Stomach (tissue), 9 donors: ENCODE results near the gene FER1L5. TPM values are rescaled to one million over a fixed set of nuclear protein-coding genes. Genes with fewer than 3 reads are reported as not detected.
A peak's percentile ranks its signal among the peaks of the same experiment; 100 is the strongest.

Source experiments
- DNase-seq, 2 donors: peaks; one replicate each; pipeline versions ENCODE4 v3.0.0 to v3.0.0-alpha.2; 2013 to 2019
- H3K27ac ChIP-seq, 5 donors: fragments of 200-600 bp in 4 of 5; sonication (generic) in 4 of 5; one replicate each; pipeline ENCODE4 v1.5.1; 2013 to 2019; ENCODE audit warnings: mild to moderate bottlenecking in 1 of 5, moderate library complexity in 1 of 5
- H3K27me3 ChIP-seq, 3 donors: fragments of 200-600 bp; sonication (generic); one replicate each; pipeline ENCODE4 v1.5.1; 2017 to 2019; ENCODE audit warnings: mixed run types in 1 of 3
- H3K36me3 ChIP-seq, 4 donors: fragments of 200-600 bp; sonication (generic); 1 replicate in 3 of 4; 2 replicates in 1 of 4; pipeline ENCODE4 v1.5.1; 2016 to 2019
- H3K4me1 ChIP-seq, 4 donors: fragments of 200-600 bp; sonication (generic); one replicate each; pipeline ENCODE4 v1.5.1; 2016 to 2019
- H3K4me3 ChIP-seq, 4 donors: fragments of 200-600 bp; sonication (generic) in 3 of 4; one replicate each; pipeline ENCODE4 v1.5.1; 2016 to 2019; ENCODE audit warnings: mild to moderate bottlenecking in 1 of 4
- H3K9me3 ChIP-seq, 4 donors: fragments of 200-600 bp; sonication (generic); one replicate each; pipeline ENCODE4 v1.5.1; 2016 to 2019
- CTCF ChIP-seq, 7 experiments: fragments of 450-650 bp in 4 of 7; fragments of 200-600 bp in 3 of 7; sonication (generic) in 3 of 7; IDR thresholded peaks; one replicate each; pipeline ENCODE4 v1.5.1; 2016 to 2019; ENCODE audit warnings: antibody characterized with exemption in 7 of 7, control low read depth in 2 of 7, mild to moderate bottlenecking in 1 of 7
- EP300 ChIP-seq: sonication (generic); formaldehyde crosslinking; IDR thresholded peaks from one replicate; pipeline ENCODE4 v1.6.1; 2017; ENCODE audit warnings: antibody characterized with exemption
- POLR2A ChIP-seq, 4 donors: fragments of 450-650 bp; IDR thresholded peaks; one replicate each; pipeline ENCODE4 v1.6.1; 2016; ENCODE audit warnings: antibody characterized with exemption in 4 of 4, control low read depth in 2 of 4, mild to moderate bottlenecking in 1 of 4, moderate library complexity in 1 of 4
- POLR2AphosphoS5 ChIP-seq, 3 donors: sonication (generic); formaldehyde crosslinking; IDR thresholded peaks; one replicate each; pipeline ENCODE4 v1.6.1; 2016; ENCODE audit warnings: antibody characterized with exemption in 3 of 3
- WGBS, 5 donors: extraction: QIAGEN DNeasy Blood & Tissue Kit in 3 of 5; methylation state at CpG; one replicate each; pipeline versions ENCODE4 v1.1.5 to v1.1.7; 2013 to 2018; 5-methylcytosine and 5-hydroxymethylcytosine counted together
- intact Hi-C: fragments of 100-400 bp; cut with DNase I; formaldehyde crosslinking; loops from one replicate; pipeline ENCODE4 v1.15.1; 2023; ENCODE audit warnings: low total_unique reads
- polyA plus RNA-seq, 3 donors: library from polyadenylated mRNA; stranded (reverse); fragments of 200-250 nt; gene quantifications; one replicate each; pipeline ENCODE4 v1.2.3, GENCODE V29; 2013
- total RNA-seq, 5 donors: library from RNA; depleted of rRNA; stranded (reverse); fragments of >200 nt; gene quantifications; one replicate each; pipeline versions ENCODE4 v1.1.0 to v1.2.3, GENCODE V29; 2014 to 2016
- donor health status: healthy with polysubstance abuse.
- donor health status: Bipolar disorder and iron deficiency.
- donor health status: healthy.

Gene FER1L5
- total and polyA plus RNA-seq, 8 donors, result 0.03 to 0.73 (median 0.06) TPM; not detected in 5

GRCh38 chr2:96729748-96730147 lies 87.2 kb downstream of the FER1L5 start:
- H3K27ac ChIP-seq, result no peak overlapping the region
- H3K4me1 ChIP-seq, result peaks cover 0 to 7% (median 2%) of the 10 kb centered on the region in 4 donors
- intact Hi-C loops, result no loop called here
- no peaks in the 10 kb centered on the region for H3K9me3 ChIP-seq
- no peak for TF ChIP-seq EP300
- no peak for TF ChIP-seq POLR2AphosphoS5 (IDR thresholded peaks at IDR 0.05)
- no peak for TF ChIP-seq POLR2A (IDR thresholded peaks at IDR 0.05)
- TF ChIP-seq CTCF (IDR thresholded peaks at IDR 0.05), result no peak
- no peak overlapping the region for H3K4me3 ChIP-seq
- peaks cover 60 to 98% (median 96%) of the 10 kb centered on the region in 4 donors for H3K36me3 ChIP-seq
- no peaks in the 10 kb centered on the region for H3K27me3 ChIP-seq
- WGBS, 5 donors, result 92 to 95% (median 93%) methylated on average over 7 of the region's 7 CpGs
- DNase-seq, result no peak

- H3K9me3 ChIP-seq, result no peaks in the 10 kb centered on the region
- peaks cover 60 to 97% (median 94%) of the 10 kb centered on the region in 4 donors for H3K36me3 ChIP-seq
- no peaks in the 10 kb centered on the region for H3K27me3 ChIP-seq
- intact Hi-C loops, result no loop called here
- H3K27ac ChIP-seq, result no peak overlapping the region
- DNase-seq, result no peak
- WGBS, 5 donors, result 89 to 100% (median 95%) methylated on average over 2 of the region's 2 CpGs
- H3K4me1 ChIP-seq, result peaks cover 0 to 11% (median 6%) of the 10 kb centered on the region in 4 donors
- H3K4me3 ChIP-seq, result no peak overlapping the region
- TF ChIP-seq EP300 (no peak), POLR2A (IDR thresholded peaks at IDR 0.05) (no peak), POLR2AphosphoS5 (IDR thresholded peaks at IDR 0.05) (no peak), CTCF (IDR thresholded peaks at IDR 0.05) (no peak)
Observed at GRCh38 chr2:96730212-96730611, 87.6 kb downstream of the FER1L5 start.

- H3K36me3 ChIP-seq, result peaks cover 44 to 87% (median 72%) of the 10 kb centered on the region in 4 donors
- WGBS, 5 donors, result 77 to 87% (median 85%) methylated on average over 3 of the region's 3 CpGs
- intact Hi-C loops, result no loop called here
Observed at GRCh38 chr2:96733931-96734330, 91.4 kb downstream of the FER1L5 start.

GRCh38 chr2:96734880-96735583 lies 92.5 kb downstream of the FER1L5 start:
- no peaks in the 10 kb centered on the region for H3K9me3 ChIP-seq
- TF ChIP-seq POLR2A (IDR thresholded peaks at IDR 0.05), result no peak
- no peak for TF ChIP-seq POLR2AphosphoS5 (IDR thresholded peaks at IDR 0.05)
- TF ChIP-seq EP300, result no peak
- no peak for TF ChIP-seq CTCF (IDR thresholded peaks at IDR 0.05)
- H3K4me3 ChIP-seq, result no peak overlapping the region
- peaks cover 38 to 76% (median 61%) of the 10 kb centered on the region in 4 donors for H3K36me3 ChIP-seq
- 70 to 78% (median 75%) methylated on average over 8 of the region's 8 CpGs for WGBS, 5 donors
- DNase-seq, result peak in 1 of 2 donors; percentile 38
- no peaks in the 10 kb centered on the region for H3K27me3 ChIP-seq
- H3K27ac ChIP-seq, result peak overlapping the region in 3 of 5 donors; percentile 10 to 44 (median 24)
- intact Hi-C loops, result no loop called here
- peaks cover 8 to 54% (median 36%) of the 10 kb centered on the region in 4 donors for H3K4me1 ChIP-seq

More at GRCh38 chr2:96733931-96734330, 91.4 kb downstream of the FER1L5 start:
- DNase-seq, result no peak
- no peak for TF ChIP-seq EP300
- TF ChIP-seq POLR2AphosphoS5 (IDR thresholded peaks at IDR 0.05), result no peak
- no peak for TF ChIP-seq CTCF (IDR thresholded peaks at IDR 0.05)
- no peak overlapping the region for H3K4me3 ChIP-seq
- peaks cover 4 to 48% (median 28%) of the 10 kb centered on the region in 4 donors for H3K4me1 ChIP-seq
- H3K9me3 ChIP-seq, result no peaks in the 10 kb centered on the region
- H3K27me3 ChIP-seq, result no peaks in the 10 kb centered on the region
- H3K27ac ChIP-seq, result no peak overlapping the region
